HepG2 (cell line): ENCODE results near the gene MAGEA3. TPM values are rescaled to one million over a fixed set of nuclear protein-coding genes. Genes with fewer than 3 reads are reported as not detected.

Source experiments
- AHR ChIP-seq: IDR thresholded peaks from 2 replicates; pipeline ENCODE4 v1.6.1; 2018; ENCODE audit warnings: missing genetic modification reagents, missing compliant biosample characterization
- CERS6 ChIP-seq: sonication (generic); formaldehyde crosslinking; IDR thresholded peaks from 2 replicates; pipeline ENCODE4 v1.5.0; 2020; ENCODE audit warnings: missing genetic modification reagents
- ETV5 ChIP-seq: IDR thresholded peaks from 2 replicates; pipeline ENCODE4 v1.6.1; 2018; ENCODE audit warnings: missing biosample characterization, missing genetic modification reagents, inconsistent platforms, borderline replicate concordance
- FOSL2 ChIP-seq: sonication (generic); formaldehyde crosslinking; IDR thresholded peaks from 2 replicates; pipeline ENCODE4 v1.4.0; 2020; ENCODE audit warnings: missing genetic modification reagents
- GATAD2A ChIP-seq: IDR thresholded peaks from 2 replicates; pipeline ENCODE4 v1.6.1; 2016
- JARID2 ChIP-seq: sonication (generic); formaldehyde crosslinking; IDR thresholded peaks from 2 replicates; pipeline ENCODE4 v1.8.1; 2023; ENCODE audit warnings: missing genetic modification reagents, inconsistent platforms; ENCODE audit not compliant: insufficient replicate concordance
- KAT2B ChIP-seq: fragments of 150-350 bp; IDR thresholded peaks from 2 replicates; pipeline ENCODE4 v1.6.1; 2014; ENCODE audit warnings: low read depth, low read length, borderline replicate concordance
- NFE2 ChIP-seq: sonication (generic); formaldehyde crosslinking; IDR thresholded peaks from 2 replicates; pipeline ENCODE4 v1.4.0; 2020; ENCODE audit warnings: missing genetic modification reagents
- NFYC ChIP-seq: IDR thresholded peaks from 2 replicates; pipeline ENCODE4 v1.6.1; 2016; ENCODE audit warnings: missing genetic modification reagents, missing compliant biosample characterization
- PAXIP1 ChIP-seq: sonication (generic); formaldehyde crosslinking; conservative IDR thresholded peaks from 2 replicates; pipeline ENCODE4 v1.4.0; 2020; ENCODE audit warnings: mild to moderate bottlenecking, missing genetic modification reagents, moderate library complexity
- PBX3 ChIP-seq: sonication (generic); formaldehyde crosslinking; IDR thresholded peaks from 2 replicates; pipeline ENCODE4 v1.8.1; 2023; ENCODE audit warnings: missing genetic modification reagents, inconsistent platforms, borderline replicate concordance
- PRMT3 ChIP-seq: sonication (generic); formaldehyde crosslinking; IDR thresholded peaks from 2 replicates; pipeline ENCODE4 v1.8.1; 2022; ENCODE audit warnings: low read depth, mild to moderate bottlenecking, moderate library complexity, missing genetic modification reagents, borderline replicate concordance
- RARA ChIP-seq: IDR thresholded peaks from 2 replicates; pipeline ENCODE4 v1.6.1; 2016; ENCODE audit warnings: missing genetic modification reagents, missing compliant biosample characterization
- SALL1 ChIP-seq: sonication (generic); formaldehyde crosslinking; IDR thresholded peaks from 2 replicates; pipeline ENCODE4 v1.8.0; 2022; ENCODE audit warnings: mild to moderate bottlenecking, missing genetic modification reagents
- SRF ChIP-seq: IDR thresholded peaks from 2 replicates; pipeline ENCODE4 v1.6.1; 2011; ENCODE audit warnings: mild to moderate bottlenecking, low read depth, low read length, moderate library complexity
- ZNF18 ChIP-seq: sonication (generic); formaldehyde crosslinking; IDR thresholded peaks from 2 replicates; pipeline ENCODE4 v1.8.0; 2022; ENCODE audit warnings: mild to moderate bottlenecking, missing genetic modification reagents; ENCODE audit not compliant: insufficient replicate concordance
- ZNF317 ChIP-seq: sonication (generic); formaldehyde crosslinking; IDR thresholded peaks from 2 replicates; pipeline ENCODE4 v1.5.0; 2020; ENCODE audit warnings: mild to moderate bottlenecking, missing genetic modification reagents
- ZNF350 ChIP-seq: sonication (generic); formaldehyde crosslinking; IDR thresholded peaks from 2 replicates; pipeline ENCODE4 v1.4.0; 2020; ENCODE audit warnings: mild to moderate bottlenecking, low read depth, missing genetic modification reagents, borderline replicate concordance
- ZNF703 ChIP-seq: sonication (generic); formaldehyde crosslinking; IDR thresholded peaks from 2 replicates; pipeline ENCODE4 v1.5.1; 2020; ENCODE audit warnings: missing genetic modification reagents, mild to moderate bottlenecking, moderate library complexity, borderline replicate concordance
- ZNF768 ChIP-seq: sonication (generic); formaldehyde crosslinking; IDR thresholded peaks from 2 replicates; pipeline ENCODE4 v1.4.0; 2020; ENCODE audit warnings: missing genetic modification reagents
- ZSCAN31 ChIP-seq: sonication (generic); formaldehyde crosslinking; IDR thresholded peaks from 2 replicates; pipeline ENCODE4 v1.5.0; 2020; ENCODE audit warnings: low read depth, mild to moderate bottlenecking, missing genetic modification reagents
- polyA plus RNA-seq, 8 experiments: library from polyadenylated mRNA; depleted of rRNA in 3 of 8; stranded (reverse) in 7 of 8; unstranded in 1 of 8; fragments of >200 nt; fragmentation: Illumina TruSeq in 4 of 8; extraction: Trizol in 4 of 8; gene quantifications; 2 replicates each; pipeline versions ENCODE4 v1.2.1 to v1.2.3, GENCODE V29; 2011 to 2016; ENCODE audit warnings: low read depth in 4 of 8, missing spikeins in 1 of 8, mixed read lengths in 1 of 8; ENCODE audit not compliant: insufficient read depth in 1 of 8
- total RNA-seq, 5 experiments: library from RNA; depleted of rRNA; stranded (reverse); fragments of >200 nt; fragmentation: Illumina TruSeq; extraction: Trizol; gene quantifications; 2 replicates each; pipeline ENCODE4 v1.2.3, GENCODE V29; 2016; ENCODE audit warnings: low read depth in 1 of 5

The MAGEA3 gene
- total and polyA plus RNA-seq, 2 of the 13 experiments (the other 11 are each of a cell fraction or from before 2014, with no cell fraction given) = not detected

GRCh38 chrX:152656890-152657289 lies 41.7 kb upstream of the MAGEA3 start (continued):
- peak; percentile 50; the same call in 1 of the 2 replicates for TF ChIP-seq PAXIP1 (CRISPR knock-in tag)
- no peak for TF ChIP-seq PRMT3 (CRISPR knock-in tag)
- no peak for TF ChIP-seq NFE2 (CRISPR knock-in tag)
- TF ChIP-seq RARA (CRISPR knock-in tag) = 0 out of 2 replicates have a peak, but pooled peaks have one; percentile 36
- no peak for TF ChIP-seq ZNF18 (CRISPR knock-in tag)
- TF ChIP-seq FOSL2 (CRISPR knock-in tag) = peak; percentile 48; the same call in 1 of the 2 replicates
- TF ChIP-seq ZNF350 = no peak
- no peak for TF ChIP-seq ZSCAN31 (CRISPR knock-in tag)
- no peak for TF ChIP-seq JARID2
- TF ChIP-seq ZNF703 (CRISPR knock-in tag) = no peak
- no peak for TF ChIP-seq AHR (CRISPR knock-in tag)
- no peak for TF ChIP-seq NFYC (CRISPR knock-in tag)
- TF ChIP-seq SALL1 (CRISPR knock-in tag) = peak; percentile 63
- TF ChIP-seq PBX3 (CRISPR knock-in tag) = no peak
- TF ChIP-seq ETV5 (CRISPR knock-in tag) = no peak
- TF ChIP-seq ZNF768 (CRISPR knock-in tag) = no peak
- 0 out of 2 replicates have a peak, but pooled peaks have one; percentile 31 for TF ChIP-seq GATAD2A (CRISPR knock-in tag)
- peak; percentile 56; the same call in 1 of the 2 replicates for TF ChIP-seq ZNF317 (CRISPR knock-in tag)
- TF ChIP-seq KAT2B = peak; percentile 51; the same call in 1 of the 2 replicates
- TF ChIP-seq CERS6 (CRISPR knock-in tag) = no peak
- TF ChIP-seq SRF = no peak
